Activated B cell treated with CpG ODN at 0.5 μM for 24 hours (primary cell): Measurements from ENCODE around the gene MBD3. TPM values are rescaled to one million over a fixed set of nuclear protein-coding genes. Genes with fewer than 3 reads are reported as not detected.

Experiments
- ATAC-seq: fragments of 200-7000 bp; cut with Tn5 transposase; one replicate; pipeline ENCODE4 v1.10.0; 2021; ENCODE audit warnings: low read depth, mild to moderate bottlenecking, moderate library complexity
- CTCF ChIA-PET: fragments of 350-600 bp; sonication (Branson Sonifier 250); formaldehyde crosslinking; loops from one replicate; lab custom pipeline; 2021; ENCODE audit warnings: antibody characterized with exemption; lab: Charles Lee
- POLR2A ChIA-PET: fragments of 350-600 bp; sonication (Branson Sonifier 250); formaldehyde crosslinking; loops from one replicate; lab custom pipeline; 2021; ENCODE audit warnings: antibody characterized with exemption; lab: Charles Lee
- DNase-seq: peaks from one replicate; pipeline ENCODE4 v3.0.0; 2022
- H3K27ac Mint-ChIP-seq: one replicate; pipeline ENCODE4 v1.8.0; 2020; ENCODE audit warnings: mixed read lengths
- H3K27me3 Mint-ChIP-seq: one replicate; pipeline ENCODE4 v1.8.0; 2021; ENCODE audit warnings: mixed read lengths
- H3K36me3 Mint-ChIP-seq: one replicate; pipeline ENCODE4 v1.8.0; 2021; ENCODE audit warnings: low read depth, mixed read lengths
- H3K4me1 Mint-ChIP-seq: one replicate; pipeline ENCODE4 v1.8.0; 2021; ENCODE audit warnings: mixed read lengths
- H3K4me3 Mint-ChIP-seq: one replicate; pipeline ENCODE4 v1.8.0; 2020; ENCODE audit warnings: mild to moderate bottlenecking, mixed read lengths
- H3K9me3 Mint-ChIP-seq: one replicate; pipeline ENCODE4 v1.8.0; 2020; ENCODE audit warnings: mixed read lengths
- CTCF ChIP-seq: fragments of 200-600 bp; IDR thresholded peaks from one replicate; pipeline ENCODE4 v1.8.0; 2022; ENCODE audit warnings: antibody characterized with exemption, mild to moderate bottlenecking
- intact Hi-C: fragments of 100-400 bp; cut with micrococcal nuclease; formaldehyde crosslinking; loops from one replicate; pipeline ENCODE4 v1.15.1; 2024
- total RNA-seq: library from RNA; stranded (reverse); gene quantifications from 2 replicates; pipeline ENCODE4 v1.2.3, GENCODE V29; 2022

The MBD3 gene
- total RNA-seq, 1 donor from 2014 or later: 96.9 TPM

- ChIA-PET CTCF (no interaction called here), POLR2A (interaction anchor here (1.6 kb wide), 1 partner anchor 14 kb away, joined by 12 read pairs; no protein-coding TSS in a partner anchor)
- TF ChIP-seq CTCF: no peak
- ATAC-seq (no peak), DNase-seq (no peak)
- Mint-ChIP-seq H3K4me1 (peaks cover 30% of the 10 kb centered on the region), H3K27me3 (no peaks in the 10 kb centered on the region), H3K4me3 (no peak overlapping the region), H3K27ac (no peak overlapping the region), H3K36me3 (peaks cover 65% of the 10 kb centered on the region), H3K9me3 (no peaks in the 10 kb centered on the region)
- intact Hi-C loops: no loop called here
Measured at GRCh38 chr19:1612114-1613086, 19.7 kb upstream of the MBD3 start.

GRCh38 chr19:1611353-1611752 lies 18.7 kb upstream of the MBD3 start:
- H3K9me3 Mint-ChIP-seq: no peaks in the 10 kb centered on the region
- H3K27ac Mint-ChIP-seq: no peak overlapping the region
- no peak for TF ChIP-seq CTCF
- POLR2A ChIA-PET: interaction anchor here (0.7 to 1.6 kb wide), 2 partner anchors 13 to 70 kb away, joined by 3 to 12 read pairs; no protein-coding TSS in a partner anchor
- ATAC-seq: no peak
- no peak for DNase-seq
- CTCF ChIA-PET: no interaction called here
- peaks cover 57% of the 10 kb centered on the region for H3K36me3 Mint-ChIP-seq
- no peak overlapping the region for H3K4me3 Mint-ChIP-seq
- H3K4me1 Mint-ChIP-seq: peaks cover 24% of the 10 kb centered on the region
- intact Hi-C loops: no loop called here
- H3K27me3 Mint-ChIP-seq: no peaks in the 10 kb centered on the region

- peaks cover 51% of the 10 kb centered on the region for H3K36me3 Mint-ChIP-seq
- H3K9me3 Mint-ChIP-seq: no peaks in the 10 kb centered on the region
- H3K27me3 Mint-ChIP-seq: no peaks in the 10 kb centered on the region
- DNase-seq (no peak), ATAC-seq (no peak)
- H3K4me1 Mint-ChIP-seq: peaks cover 30% of the 10 kb centered on the region
- no peak for TF ChIP-seq CTCF
- intact Hi-C loops: no loop called here
- POLR2A ChIA-PET: interaction anchor here (0.7 to 1.6 kb wide), 2 partner anchors 12 to 71 kb away, joined by 3 to 12 read pairs; no protein-coding TSS in a partner anchor
- CTCF ChIA-PET: no interaction called here
- no peak overlapping the region for H3K27ac Mint-ChIP-seq
- H3K4me3 Mint-ChIP-seq: no peak overlapping the region
Measured at GRCh38 chr19:1610579-1610978, 17.9 kb upstream of the MBD3 start.

GRCh38 chr19:1609680-1610474 lies 17.2 kb upstream of the MBD3 start:
- ATAC-seq: no peak
- H3K36me3 Mint-ChIP-seq: peaks cover 46% of the 10 kb centered on the region
- ChIA-PET POLR2A (interaction anchor here (1.9 kb wide), 1 partner anchor 7 kb away, joined by 7 read pairs; no protein-coding TSS in a partner anchor), CTCF (no interaction called here)
- no peak overlapping the region for H3K4me3 Mint-ChIP-seq
- H3K9me3 Mint-ChIP-seq: no peaks in the 10 kb centered on the region
- no peak for TF ChIP-seq CTCF
- DNase-seq: no peak
- peaks cover 32% of the 10 kb centered on the region for H3K4me1 Mint-ChIP-seq
- H3K27ac Mint-ChIP-seq: no peak overlapping the region
- H3K27me3 Mint-ChIP-seq: no peaks in the 10 kb centered on the region
- intact Hi-C loops: no loop called here
